Glutamatergic neuron (in vitro differentiated cells): ENCODE measurements around the gene DHRS4. TPM values are rescaled to one million over a fixed set of nuclear protein-coding genes. Genes with fewer than 3 reads are reported as not detected.
"Not testable (repeated sequence)": the region's sequence is repeated elsewhere in the genome, so short reads cannot be mapped to it uniquely, and the experiment has no call there.

Experiments
- DNase-seq: peaks from one replicate; pipeline ENCODE4 v3.0.0; 2022
- H3K27ac Mint-ChIP-seq: one replicate; pipeline ENCODE4 v1.8.0; 2020; ENCODE audit warnings: mild to moderate bottlenecking, mixed read lengths, inconsistent platforms; ENCODE audit not compliant: unreplicated experiment
- H3K27me3 Mint-ChIP-seq: one replicate; pipeline ENCODE4 v1.8.0; 2020; ENCODE audit warnings: mild to moderate bottlenecking, moderate library complexity, mixed read lengths, inconsistent platforms; ENCODE audit not compliant: unreplicated experiment
- H3K36me3 Mint-ChIP-seq: one replicate; pipeline ENCODE4 v1.8.0; 2020; ENCODE audit warnings: mild to moderate bottlenecking, mixed read lengths, inconsistent platforms; ENCODE audit not compliant: unreplicated experiment
- H3K4me1 Mint-ChIP-seq: one replicate; pipeline ENCODE4 v1.8.0; 2020; ENCODE audit warnings: mild to moderate bottlenecking, low read depth, mixed read lengths, inconsistent platforms; ENCODE audit not compliant: unreplicated experiment
- H3K4me3 Mint-ChIP-seq: one replicate; pipeline ENCODE4 v1.8.0; 2020; ENCODE audit warnings: mild to moderate bottlenecking, mixed read lengths, inconsistent platforms; ENCODE audit not compliant: unreplicated experiment
- H3K9me3 Mint-ChIP-seq: one replicate; pipeline ENCODE4 v1.8.0; 2020; ENCODE audit warnings: mild to moderate bottlenecking, moderate library complexity, mixed read lengths, inconsistent platforms; ENCODE audit not compliant: unreplicated experiment
- total RNA-seq: library from RNA; stranded (reverse); fragmentation: NEBNext Ultra II Directional; extraction: Animal tissue kit (Norgen Biotek cat#: 25700); gene quantifications from one replicate; pipeline ENCODE4 v1.2.1, GENCODE V29; 2021; ENCODE audit not compliant: unreplicated experiment
- TF ChIP-seq, protein P1 (sequence below): fragments of 200-600 bp; sonication (generic); IDR thresholded peaks from one replicate; pipeline ENCODE4 v1.5.0; 2021; ENCODE audit not compliant: partially characterized antibody, unreplicated experiment

Gene DHRS4
- total RNA-seq, 1 donor from 2014 or later, result 6.1 TPM

- no peak for DNase-seq
- Mint-ChIP-seq H3K4me3 (no peak overlapping the region), H3K4me1 (peaks cover 20% of the 10 kb centered on the region), H3K9me3 (peaks cover 13% of the 10 kb centered on the region), H3K36me3 (peaks cover 17% of the 10 kb centered on the region), H3K27me3 (peaks cover 19% of the 10 kb centered on the region), H3K27ac (no peak overlapping the region)
- TF ChIP-seq, protein P1, sequence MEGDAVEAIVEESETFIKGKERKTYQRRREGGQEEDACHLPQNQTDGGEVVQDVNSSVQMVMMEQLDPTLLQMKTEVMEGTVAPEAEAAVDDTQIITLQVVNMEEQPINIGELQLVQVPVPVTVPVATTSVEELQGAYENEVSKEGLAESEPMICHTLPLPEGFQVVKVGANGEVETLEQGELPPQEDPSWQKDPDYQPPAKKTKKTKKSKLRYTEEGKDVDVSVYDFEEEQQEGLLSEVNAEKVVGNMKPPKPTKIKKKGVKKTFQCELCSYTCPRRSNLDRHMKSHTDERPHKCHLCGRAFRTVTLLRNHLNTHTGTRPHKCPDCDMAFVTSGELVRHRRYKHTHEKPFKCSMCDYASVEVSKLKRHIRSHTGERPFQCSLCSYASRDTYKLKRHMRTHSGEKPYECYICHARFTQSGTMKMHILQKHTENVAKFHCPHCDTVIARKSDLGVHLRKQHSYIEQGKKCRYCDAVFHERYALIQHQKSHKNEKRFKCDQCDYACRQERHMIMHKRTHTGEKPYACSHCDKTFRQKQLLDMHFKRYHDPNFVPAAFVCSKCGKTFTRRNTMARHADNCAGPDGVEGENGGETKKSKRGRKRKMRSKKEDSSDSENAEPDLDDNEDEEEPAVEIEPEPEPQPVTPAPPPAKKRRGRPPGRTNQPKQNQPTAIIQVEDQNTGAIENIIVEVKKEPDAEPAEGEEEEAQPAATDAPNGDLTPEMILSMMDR, result no peak
These were observed 3.0 kb upstream of the DHRS4 start for GRCh38 chr14:23950411-23951135.

DNA sequence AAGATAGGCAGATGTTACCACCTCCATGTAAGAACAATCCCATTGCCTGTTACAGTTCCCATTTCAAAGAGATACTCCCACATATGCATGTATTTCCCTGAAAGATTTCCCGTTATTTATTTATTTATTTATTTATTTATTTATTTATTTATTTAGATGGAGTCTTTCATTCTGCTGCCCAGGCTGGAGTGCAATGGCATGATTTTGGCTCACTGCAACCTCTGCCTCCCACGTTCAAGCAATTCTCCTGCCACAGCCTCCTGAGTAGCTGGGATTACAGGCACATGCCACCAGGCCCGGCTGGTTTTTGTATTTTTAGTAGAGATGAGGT lies 2.5 kb upstream of the DHRS4 start:
- not testable (repeated sequence) for DNase-seq, H3K27ac Mint-ChIP-seq, H3K4me3 Mint-ChIP-seq
- H3K9me3 Mint-ChIP-seq, result peaks cover 13% of the 10 kb centered on the region
- H3K27me3 Mint-ChIP-seq, result peaks cover 19% of the 10 kb centered on the region
- peaks cover 20% of the 10 kb centered on the region for H3K4me1 Mint-ChIP-seq
- peaks cover 17% of the 10 kb centered on the region for H3K36me3 Mint-ChIP-seq

- Mint-ChIP-seq H3K9me3 (peaks cover 13% of the 10 kb centered on the region), H3K4me3 (peak overlapping the region; percentile 51), H3K36me3 (peaks cover 12% of the 10 kb centered on the region), H3K27me3 (peaks cover 18% of the 10 kb centered on the region), H3K27ac (peak overlapping the region; percentile 72), H3K4me1 (peaks cover 20% of the 10 kb centered on the region)
- TF ChIP-seq, protein P1, result peak; percentile 42
- peak; percentile 64 for DNase-seq
These were observed 1.9 kb upstream of the DHRS4 start for GRCh38 chr14:23951590-23952201.

GRCh38 chr14:23953116-23953463 lies 480 bp upstream of the DHRS4 start:
- Mint-ChIP-seq H3K27me3 (peaks cover 18% of the 10 kb centered on the region), H3K4me1 (peaks cover 20% of the 10 kb centered on the region), H3K4me3 (peak overlapping the region; percentile 99), H3K27ac (peak overlapping the region; percentile 77)
- H3K9me3 Mint-ChIP-seq, DNase-seq, H3K36me3 Mint-ChIP-seq: not testable (repeated sequence)

DNA sequence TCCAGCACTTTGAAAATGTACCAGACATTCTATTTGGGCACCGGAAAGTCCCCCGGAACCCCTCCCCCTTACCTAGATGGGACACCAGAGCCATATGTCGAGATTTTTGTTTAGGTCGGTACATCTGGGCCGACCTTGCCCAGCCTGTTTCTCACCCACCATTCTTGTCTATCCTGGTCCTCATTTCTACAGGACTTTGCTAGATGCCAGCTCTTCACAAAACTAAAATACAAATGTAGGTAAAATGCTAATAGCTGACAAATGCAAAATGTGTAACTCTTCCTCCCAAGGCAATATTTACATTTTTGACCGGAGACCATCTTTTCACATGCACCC lies 677 bp downstream of the DHRS4 start:
- peaks cover 15% of the 10 kb centered on the region for H3K27me3 Mint-ChIP-seq
- peak overlapping the region; percentile 98 for H3K27ac Mint-ChIP-seq

DNA sequence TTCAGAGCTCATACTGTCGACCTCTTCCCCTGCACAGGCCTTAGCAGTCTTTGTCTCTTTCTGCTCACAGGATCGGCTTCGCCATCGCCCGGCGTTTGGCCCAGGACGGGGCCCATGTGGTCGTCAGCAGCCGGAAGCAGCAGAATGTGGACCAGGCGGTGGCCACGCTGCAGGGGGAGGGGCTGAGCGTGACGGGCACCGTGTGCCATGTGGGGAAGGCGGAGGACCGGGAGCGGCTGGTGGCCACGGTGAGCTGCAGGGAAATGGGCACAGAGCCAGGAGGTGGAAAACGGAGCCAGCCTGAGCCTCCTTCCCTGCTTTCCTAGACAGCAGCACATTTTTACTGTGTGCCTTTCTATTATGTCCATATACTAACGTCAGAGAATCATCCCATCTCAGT lies 1.4 kb downstream of the DHRS4 start:
- Mint-ChIP-seq H3K4me1 (peaks cover 20% of the 10 kb centered on the region), H3K27me3 (peaks cover 14% of the 10 kb centered on the region)
- H3K4me3 Mint-ChIP-seq, H3K27ac Mint-ChIP-seq, H3K9me3 Mint-ChIP-seq, DNase-seq, H3K36me3 Mint-ChIP-seq: not testable (repeated sequence)

More for the DNA sequence above, 677 bp downstream of the DHRS4 start:
- H3K36me3 Mint-ChIP-seq, DNase-seq, H3K9me3 Mint-ChIP-seq: not testable (repeated sequence)
- Mint-ChIP-seq H3K4me1 (peaks cover 20% of the 10 kb centered on the region), H3K4me3 (peak overlapping the region; percentile 99)
- TF ChIP-seq, protein P1, result peak; percentile 19

GRCh38 chr14:23955811-23956210 lies 2.2 kb downstream of the DHRS4 start:
- not testable (repeated sequence) for DNase-seq, H3K27ac Mint-ChIP-seq, H3K9me3 Mint-ChIP-seq, H3K4me3 Mint-ChIP-seq, H3K36me3 Mint-ChIP-seq
- Mint-ChIP-seq H3K27me3 (peaks cover 14% of the 10 kb centered on the region), H3K4me1 (peaks cover 20% of the 10 kb centered on the region)

- not testable (repeated sequence) for H3K4me3 Mint-ChIP-seq, H3K4me1 Mint-ChIP-seq, DNase-seq, H3K36me3 Mint-ChIP-seq, H3K27me3 Mint-ChIP-seq, H3K27ac Mint-ChIP-seq, H3K9me3 Mint-ChIP-seq
These were observed 4.5 kb downstream of the DHRS4 start for GRCh38 chr14:23957913-23958569.

DNA sequence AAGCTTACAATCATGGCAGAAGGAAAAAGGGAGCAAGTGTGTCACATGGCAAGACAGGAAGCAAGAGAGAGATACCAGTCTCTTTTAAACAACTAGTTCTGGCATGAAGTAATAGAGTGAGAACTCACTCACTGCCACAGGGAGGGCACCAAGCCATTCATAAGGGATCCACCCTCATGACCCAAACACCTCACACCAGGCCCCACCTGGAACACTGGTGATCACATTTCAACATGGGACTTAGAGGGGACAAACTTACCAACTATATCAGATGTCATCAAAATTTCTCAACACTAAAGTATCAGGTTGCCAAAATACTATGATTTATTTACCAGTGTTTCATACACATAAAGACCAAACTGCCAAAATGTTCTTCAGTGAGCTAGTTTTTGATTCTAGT lies 7.3 kb downstream of the DHRS4 start:
- DNase-seq, H3K27me3 Mint-ChIP-seq, H3K27ac Mint-ChIP-seq, H3K4me3 Mint-ChIP-seq, H3K4me1 Mint-ChIP-seq, H3K9me3 Mint-ChIP-seq, H3K36me3 Mint-ChIP-seq: not testable (repeated sequence)
